ENCODE measurements around the gene ROPN1B.
"Not testable (repeated sequence)": the region's sequence is repeated elsewhere in the genome, so short reads cannot be mapped to it uniquely, and the experiment has no call there.

ROPN1B gene

GRCh38 chr3:125958511-125959316 lies 10.3 kb upstream of the ROPN1B start:
- no peak for DNase-seq (ENCODE audit: low read depth)

- no peak for DNase-seq (ENCODE audit: low read depth)
These were observed 9.5 kb upstream of the ROPN1B start for GRCh38 chr3:125959317-125960065.

- DNase-seq (ENCODE audit: low read depth): no peak
These were observed 8.9 kb upstream of the ROPN1B start for GRCh38 chr3:125960066-125960424.

GRCh38 chr3:125960456-125961288 lies 8.3 kb upstream of the ROPN1B start:
- no peak for DNase-seq (ENCODE audit: low read depth)

- DNase-seq (ENCODE audit: low read depth): no peak
These were observed 7.7 kb upstream of the ROPN1B start for GRCh38 chr3:125961289-125961589.

- not testable (repeated sequence) for DNase-seq (ENCODE audit: low read depth)
These were observed 5.1 kb upstream of the ROPN1B start for GRCh38 chr3:125963834-125964233.

GRCh38 chr3:125965505-125965904 lies 3.5 kb upstream of the ROPN1B start:
- no peak for DNase-seq (ENCODE audit: low read depth)

- DNase-seq (ENCODE audit: low read depth): no peak
These were observed 1.8 kb upstream of the ROPN1B start for GRCh38 chr3:125967156-125967555.

- not testable (repeated sequence) for DNase-seq (ENCODE audit: low read depth)
These were observed 857 bp upstream of the ROPN1B start for GRCh38 chr3:125968121-125968520.

- not testable (repeated sequence) for DNase-seq (ENCODE audit: low read depth)
These were observed 3.3 kb downstream of the ROPN1B start for GRCh38 chr3:125971997-125972944.

GRCh38 chr3:125975245-125976002 lies 6.4 kb downstream of the ROPN1B start:
- not testable (repeated sequence) for DNase-seq (ENCODE audit: low read depth)

- DNase-seq (ENCODE audit: low read depth): not testable (repeated sequence)
These were observed 7.0 kb downstream of the ROPN1B start for GRCh38 chr3:125976003-125976390.

- DNase-seq (ENCODE audit: low read depth): not testable (repeated sequence)
These were observed 8.1 kb downstream of the ROPN1B start for GRCh38 chr3:125977104-125977503.

- DNase-seq (ENCODE audit: low read depth): not testable (repeated sequence)
These were observed 16.0 kb downstream of the ROPN1B start for GRCh38 chr3:125984951-125985350.

- DNase-seq (ENCODE audit: low read depth): peak; percentile 56
These were observed 21.4 kb downstream of the ROPN1B start for GRCh38 chr3:125990253-125990970.

GRCh38 chr3:125996751-125997150 lies 27.8 kb downstream of the ROPN1B start:
- not testable (repeated sequence) for DNase-seq (ENCODE audit: low read depth)

- no peak for DNase-seq (ENCODE audit: low read depth)
These were observed 33.2 kb downstream of the ROPN1B start for GRCh38 chr3:126002189-126002588.

GRCh38 chr3:126003447-126004190 lies 34.6 kb downstream of the ROPN1B start:
- DNase-seq (ENCODE audit: low read depth): no peak

GRCh38 chr3:126004217-126004616 lies 35.2 kb downstream of the ROPN1B start:
- DNase-seq (ENCODE audit: low read depth): no peak
